Posterior cingulate gyrus (tissue), 11 donors: Measurements from ENCODE around the gene FAM193B.

Experiments used
- DNase-seq, 10 donors: peaks; one replicate each; pipeline versions ENCODE4 v3.0.0 to v3.0.0-alpha.2; 2020 to 2021; ENCODE audit warnings: mixed read lengths in 3 of 10
- intact Hi-C: fragments of 100-400 bp; cut with DNase I; formaldehyde crosslinking; loops from one replicate; pipeline ENCODE4 v1.15.1; 2023

Gene FAM193B

GRCh38 chr5:177554474-177555111 is at the start of gene FAM193B:
FAM193B (minus strand) TSS chr5:177554563; CDS start chr5:177554458, 105 bp downstream.
- intact Hi-C loops = loop anchor here (2.0 kb wide), 1 partner anchor 38 kb away; the partner anchor contains the start of gene DDX41

GRCh38 chr5:177604116-177604521 is 49.8 kb upstream of the FAM193B start:
- intact Hi-C loops = no loop called here

More at GRCh38 chr5:177554474-177555111, at the start of gene FAM193B:
- peak; percentile 90 to 99 (median 95) for DNase-seq

GRCh38 chr5:177603631-177604030 is 49.3 kb upstream of the FAM193B start:
- intact Hi-C loops = no loop called here
- DNase-seq = no peak

More at GRCh38 chr5:177604116-177604521, 49.8 kb upstream of the FAM193B start:
- DNase-seq = peak in 1 of 10 donors; percentile 47

GRCh38 chr5:177602458-177602830 is 48.1 kb upstream of the FAM193B start:
- DNase-seq = no peak
- intact Hi-C loops = no loop called here

GRCh38 chr5:177601577-177602457 is 47.5 kb upstream of the FAM193B start:
- DNase-seq = no peak
- intact Hi-C loops = loop anchor here (2.0 kb wide), 1 partner anchor 85 kb away; the partner anchor contains the start of gene DDX41

- no peak for DNase-seq
- intact Hi-C loops = loop anchor here (2.0 kb wide), 1 partner anchor 84 kb away; the partner anchor contains the start of gene DDX41
These were observed 46.8 kb upstream of the FAM193B start for GRCh38 chr5:177601126-177601525.

GRCh38 chr5:177600508-177601018 is 46.2 kb upstream of the FAM193B start:
- intact Hi-C loops = loop anchor here (2.0 kb wide), 1 partner anchor 84 kb away; the partner anchor contains the start of gene DDX41
- DNase-seq = no peak

GRCh38 chr5:177599731-177600507 is 45.6 kb upstream of the FAM193B start, which contains the start of gene B4GALT7:
B4GALT7 (plus strand) TSS chr5:177600132; CDS start chr5:177600211, 79 bp downstream.
- peak; percentile 58 to 97 (median 82) for DNase-seq
- intact Hi-C loops = loop anchor here (2.0 kb wide), 1 partner anchor 83 kb away; the partner anchor contains the start of gene DDX41

- no peak for DNase-seq
These were observed 44.1 kb upstream of the FAM193B start for GRCh38 chr5:177598477-177598876.

GRCh38 chr5:177596775-177597238 is 42.4 kb upstream of the FAM193B start:
- intact Hi-C loops = no loop called here
- DNase-seq = no peak

More at GRCh38 chr5:177598477-177598876, 44.1 kb upstream of the FAM193B start:
- intact Hi-C loops = no loop called here

GRCh38 chr5:177595991-177596774 is 41.8 kb upstream of the FAM193B start:
- intact Hi-C loops = no loop called here
- no peak for DNase-seq

GRCh38 chr5:177595026-177595585 is 40.7 kb upstream of the FAM193B start:
- no peak for DNase-seq
- intact Hi-C loops = no loop called here

- intact Hi-C loops = no loop called here
These were observed 39.7 kb upstream of the FAM193B start for GRCh38 chr5:177594071-177594470.

GRCh38 chr5:177593511-177593910 is 39.1 kb upstream of the FAM193B start:
- no peak for DNase-seq
- intact Hi-C loops = loop anchor here (2.0 kb wide), 1 partner anchor 41 kb away; no protein-coding TSS in a partner anchor

More at GRCh38 chr5:177594071-177594470, 39.7 kb upstream of the FAM193B start:
- DNase-seq = no peak

GRCh38 chr5:177592905-177593304 is 38.5 kb upstream of the FAM193B start:
- intact Hi-C loops = loop anchor here (2.0 kb wide), 1 partner anchor 40 kb away; no protein-coding TSS in a partner anchor
- no peak for DNase-seq

- peak; percentile 74 to 98 (median 85) for DNase-seq
- intact Hi-C loops = loop anchor here (2.0 kb wide), 1 partner anchor 39 kb away; no protein-coding TSS in a partner anchor
These were observed 37.9 kb upstream of the FAM193B start, which contains the start of gene TMED9 for GRCh38 chr5:177592010-177592834. TMED9 (plus strand) TSS chr5:177592203; CDS start chr5:177592215, 12 bp downstream.

GRCh38 chr5:177591690-177592009 is 37.3 kb upstream of the FAM193B start:
- intact Hi-C loops = loop anchor here (2.0 kb wide), 1 partner anchor 39 kb away; no protein-coding TSS in a partner anchor
- no peak for DNase-seq
